Aorta (tissue), 5 donors: ENCODE data around the gene GPNMB. TPM values are rescaled to one million over a fixed set of nuclear protein-coding genes. Genes with fewer than 3 reads are reported as not detected.

Experiments
- ATAC-seq: fragments of 200-7000 bp; cut with Tn5 transposase; one replicate; pipeline ENCODE4 v1.9.1; 2022; ENCODE audit warnings: moderate library complexity; ENCODE audit not compliant: low FRiP score
- DNase-seq, 2 donors: peaks; one replicate each; pipeline ENCODE4 v3.0.0-alpha.2; 2020
- H3K27ac ChIP-seq, 2 donors: one replicate each; pipeline ENCODE4 v1.5.1; 2013; ENCODE audit warnings: low read length in 2 of 2, mild to moderate bottlenecking in 2 of 2, moderate library complexity in 2 of 2, control low read depth in 1 of 2, inconsistent platforms in 1 of 2, low read depth in 1 of 2
- H3K27me3 ChIP-seq, 2 donors: one replicate each; pipeline ENCODE4 v1.6.1; 2013; ENCODE audit warnings: control low read depth in 1 of 2, low read length in 1 of 2, mild to moderate bottlenecking in 1 of 2, moderate library complexity in 1 of 2; ENCODE audit not compliant: insufficient read depth in 2 of 2, control insufficient read depth in 1 of 2
- H3K36me3 ChIP-seq, 2 donors: one replicate each; pipeline ENCODE4 v1.6.1; 2013; ENCODE audit warnings: control low read depth in 1 of 2, low read length in 1 of 2, mild to moderate bottlenecking in 1 of 2; ENCODE audit not compliant: insufficient read depth in 2 of 2, control insufficient read depth in 1 of 2
- H3K4me1 ChIP-seq, 2 donors: one replicate each; pipeline ENCODE4 v1.6.1; 2013; ENCODE audit warnings: low read length in 2 of 2, control low read depth in 1 of 2, mild to moderate bottlenecking in 1 of 2, moderate library complexity in 1 of 2; ENCODE audit not compliant: insufficient read depth in 2 of 2, control insufficient read depth in 1 of 2
- H3K4me3 ChIP-seq, 2 donors: one replicate each; pipeline ENCODE4 v1.5.1; 2013; ENCODE audit warnings: low read length in 2 of 2, control low read depth in 1 of 2, mild to moderate bottlenecking in 1 of 2
- H3K9me3 ChIP-seq: one replicate; pipeline ENCODE4 v1.6.1; 2013; ENCODE audit warnings: mild to moderate bottlenecking, low read length; ENCODE audit not compliant: control insufficient read depth
- WGBS, 2 donors: extraction: QIAGEN DNeasy Blood & Tissue Kit; methylation state at CpG; one replicate each; pipeline ENCODE4 v1.1.7; 2013; 5-methylcytosine and 5-hydroxymethylcytosine counted together
- intact Hi-C, 2 donors: fragments of 100-400 bp; cut with DNase I; formaldehyde crosslinking; loops; one replicate each; pipeline versions ENCODE4 v1.14.2 to v1.15.0; 2022
- polyA plus RNA-seq, 2 donors: library from polyadenylated mRNA; stranded (reverse); fragments of 200-250 nt; gene quantifications; one replicate each; pipeline ENCODE4 v1.2.3, GENCODE V29; 2013
- total RNA-seq, 2 donors: library from RNA; stranded (reverse); fragmentation: NEBNext Ultra II Directional; extraction: Animal tissue kit (Norgen Biotek cat#: 25700); gene quantifications; one replicate each; pipeline ENCODE4 v1.2.1, GENCODE V29; 2021
- donor health status: healthy with polysubstance abuse.
- donor health status: Bipolar disorder and iron deficiency.
- donor health status: DM: no; HTN: no; CAD: no.
- donor health status: DM: no; HTN: no; CAD: no.
- donor health status: DM: yes; HTN: yes; CAD: no.

The GPNMB gene
- total and polyA plus RNA-seq, 4 donors, result 60.2 to 209 (median 152) TPM

GRCh38 chr7:23234569-23235296 is 11.8 kb upstream of the GPNMB start:
- H3K4me1 ChIP-seq, result no peaks in the 10 kb centered on the region
- DNase-seq, result no peak

GRCh38 chr7:23235813-23236221 is 10.8 kb upstream of the GPNMB start:
- H3K36me3 ChIP-seq, result no peaks in the 10 kb centered on the region
- intact Hi-C loops, result no loop called here
- no peaks in the 10 kb centered on the region for H3K9me3 ChIP-seq
- H3K27ac ChIP-seq, result no peak overlapping the region
- H3K4me3 ChIP-seq, result no peak overlapping the region
- no peaks in the 10 kb centered on the region for H3K4me1 ChIP-seq
- WGBS, 2 donors, result 82 to 86% methylated on average over 6 of the region's 6 CpGs
- H3K27me3 ChIP-seq, result no peaks in the 10 kb centered on the region
- DNase-seq (no peak), ATAC-seq (no peak)

More at GRCh38 chr7:23234569-23235296, 11.8 kb upstream of the GPNMB start:
- Histone ChIP-seq H3K36me3 (no peaks in the 10 kb centered on the region), H3K4me3 (no peak overlapping the region), H3K27ac (no peak overlapping the region), H3K27me3 (no peaks in the 10 kb centered on the region), H3K9me3 (no peaks in the 10 kb centered on the region)
- ATAC-seq, result no peak
- intact Hi-C loops, result no loop called here
- WGBS, 2 donors, result 55% methylated on average over 9 of the region's 9 CpGs

- H3K4me1 ChIP-seq, result no peaks in the 10 kb centered on the region
- H3K27ac ChIP-seq, result no peak overlapping the region
- no peaks in the 10 kb centered on the region for H3K27me3 ChIP-seq
- H3K4me3 ChIP-seq, result no peak overlapping the region
- ATAC-seq (no peak), DNase-seq (no peak)
- intact Hi-C loops, result no loop called here
- WGBS, 2 donors, result 95% methylated on average over 3 of the region's 3 CpGs
- no peaks in the 10 kb centered on the region for H3K36me3 ChIP-seq
- H3K9me3 ChIP-seq, result no peaks in the 10 kb centered on the region
These were observed 9.6 kb upstream of the GPNMB start for GRCh38 chr7:23237000-23237399.

GRCh38 chr7:23238983-23239652 is 7.5 kb upstream of the GPNMB start:
- WGBS, 2 donors, result 85% methylated on average over 11 of the region's 11 CpGs
- ATAC-seq (no peak), DNase-seq (no peak)
- no peak overlapping the region for H3K27ac ChIP-seq
- no peak overlapping the region for H3K4me3 ChIP-seq
- H3K36me3 ChIP-seq, result no peaks in the 10 kb centered on the region
- peaks cover 0 to 6% of the 10 kb centered on the region in 2 donors for H3K4me1 ChIP-seq
- intact Hi-C loops, result no loop called here
- H3K9me3 ChIP-seq, result no peaks in the 10 kb centered on the region
- no peaks in the 10 kb centered on the region for H3K27me3 ChIP-seq

GRCh38 chr7:23239698-23240097 is 6.9 kb upstream of the GPNMB start:
- ATAC-seq (no peak), DNase-seq (no peak)
- intact Hi-C loops, result loop anchor here in 1 of 2 donors (10.0 kb wide), 1 partner anchor 135 kb away; the partner anchor contains the start of gene KLHL7
- H3K4me1 ChIP-seq, result peaks cover 0 to 6% of the 10 kb centered on the region in 2 donors
- H3K27ac ChIP-seq, result no peak overlapping the region
- no peak overlapping the region for H3K4me3 ChIP-seq
- 83 to 85% methylated on average over 5 of the region's 5 CpGs for WGBS, 2 donors
- no peaks in the 10 kb centered on the region for H3K36me3 ChIP-seq
- no peaks in the 10 kb centered on the region for H3K9me3 ChIP-seq
- no peaks in the 10 kb centered on the region for H3K27me3 ChIP-seq

- ATAC-seq, result no peak
These were observed 4.3 kb upstream of the GPNMB start for GRCh38 chr7:23242321-23242720.

GRCh38 chr7:23242935-23243334 is 3.6 kb upstream of the GPNMB start:
- Histone ChIP-seq H3K4me3 (no peak overlapping the region), H3K4me1 (peaks cover 0 to 6% of the 10 kb centered on the region in 2 donors), H3K27ac (peak overlapping the region; percentile 6 to 89), H3K9me3 (no peaks in the 10 kb centered on the region), H3K27me3 (no peaks in the 10 kb centered on the region), H3K36me3 (no peaks in the 10 kb centered on the region)
- ATAC-seq, result peak; percentile 15
- DNase-seq, result no peak
- WGBS, 2 donors, result 30 to 35% methylated on average over 4 of the region's 4 CpGs
- intact Hi-C loops, result loop anchor here in 1 of 2 donors (10.0 kb wide), 1 partner anchor 138 kb away; the partner anchor contains the start of gene KLHL7

More at GRCh38 chr7:23242321-23242720, 4.3 kb upstream of the GPNMB start:
- Histone ChIP-seq H3K27ac (no peak overlapping the region), H3K27me3 (no peaks in the 10 kb centered on the region), H3K4me3 (no peak overlapping the region), H3K4me1 (peaks cover 0 to 6% of the 10 kb centered on the region in 2 donors), H3K36me3 (no peaks in the 10 kb centered on the region), H3K9me3 (no peaks in the 10 kb centered on the region)
- no peak for DNase-seq
- intact Hi-C loops, result loop anchor here in 1 of 2 donors (10.0 kb wide), 1 partner anchor 138 kb away; the partner anchor contains the start of gene KLHL7
- 75 to 79% methylated on average over 3 of the region's 3 CpGs for WGBS, 2 donors

- intact Hi-C loops, result loop anchor here (5.0 to 10.0 kb wide), 2 partner anchors 65 to 142 kb away; partner anchors contain the start of genes NUP42 (in 2 of the 2) and KLHL7 (in 1 of the 2)
These were observed 549 bp downstream of the GPNMB start for GRCh38 chr7:23247046-23247602.

More at GRCh38 chr7:23247046-23247602, 549 bp downstream of the GPNMB start:
- WGBS, 2 donors, result 3 to 5% methylated on average over 6 of the region's 6 CpGs
- Histone ChIP-seq H3K36me3 (no peaks in the 10 kb centered on the region), H3K4me3 (peak overlapping the region; percentile 15 to 48), H3K4me1 (peaks cover 0 to 6% of the 10 kb centered on the region in 2 donors), H3K9me3 (no peaks in the 10 kb centered on the region), H3K27ac (peak overlapping the region; percentile 61 to 68), H3K27me3 (no peaks in the 10 kb centered on the region)
- ATAC-seq (peak; percentile 66), DNase-seq (peak in 1 of 2 donors; percentile 47)
